Activated CD4-positive, alpha-beta T cell treated with anti-CD3 and anti-CD28 coated beads for 4 hours (primary cell): ENCODE data around the gene GNAO1.

Source experiments
- DNase-seq, 2 donors: peaks; one replicate each; pipeline ENCODE4 v3.0.0-alpha.2; 2020

Gene GNAO1

GRCh38 chr16:56317998-56318826 is 126.9 kb downstream of the GNAO1 start:
- DNase-seq, result peak; percentile 66 to 79

- DNase-seq, result no peak
These were observed 127.5 kb downstream of the GNAO1 start for GRCh38 chr16:56318827-56319140.

GRCh38 chr16:56319376-56319775 is 128.1 kb downstream of the GNAO1 start:
- DNase-seq, result no peak

GRCh38 chr16:56320056-56320455 is 128.8 kb downstream of the GNAO1 start:
- no peak for DNase-seq

GRCh38 chr16:56320811-56321558 is 129.7 kb downstream of the GNAO1 start:
- DNase-seq, result no peak

GRCh38 chr16:56321571-56321970 is 130.3 kb downstream of the GNAO1 start:
- no peak for DNase-seq

- DNase-seq, result no peak
These were observed 133.1 kb downstream of the GNAO1 start for GRCh38 chr16:56324406-56324805.

- DNase-seq, result no peak
These were observed 134.7 kb downstream of the GNAO1 start for GRCh38 chr16:56325956-56326355.

GRCh38 chr16:56327071-56327928 is 136.0 kb downstream of the GNAO1 start:
- DNase-seq, result no peak

GRCh38 chr16:56327929-56328258 is 136.6 kb downstream of the GNAO1 start:
- DNase-seq, result no peak

GRCh38 chr16:56328276-56329022 is 137.2 kb downstream of the GNAO1 start:
- no peak for DNase-seq

- DNase-seq, result no peak
These were observed 138.6 kb downstream of the GNAO1 start for GRCh38 chr16:56329887-56330286.

GRCh38 chr16:56330476-56330875 is 139.2 kb downstream of the GNAO1 start:
- no peak for DNase-seq

GRCh38 chr16:56331399-56331798 is 140.1 kb downstream of the GNAO1 start:
- DNase-seq, result no peak

- DNase-seq, result no peak
These were observed 140.6 kb downstream of the GNAO1 start for GRCh38 chr16:56331915-56332314.

GRCh38 chr16:56332464-56333079 is 141.3 kb downstream of the GNAO1 start:
- no peak for DNase-seq

- no peak for DNase-seq
These were observed 143.5 kb downstream of the GNAO1 start for GRCh38 chr16:56334761-56335160.

- DNase-seq, result no peak
These were observed 144.9 kb downstream of the GNAO1 start for GRCh38 chr16:56336071-56336688.

GRCh38 chr16:56336711-56337110 is 145.4 kb downstream of the GNAO1 start:
- DNase-seq, result no peak

- no peak for DNase-seq
These were observed 146.0 kb downstream of the GNAO1 start for GRCh38 chr16:56337131-56337857.

GRCh38 chr16:56337858-56338325 is 146.6 kb downstream of the GNAO1 start:
- no peak for DNase-seq
